NCI-H2081 treated with DMSO at 0.1 percent for 48 hours (cell line): Measurements from ENCODE around the gene LRRC36.
A peak's percentile ranks its signal among the peaks of the same experiment; 100 is the strongest.

ENCODE experiments used
- DNase-seq: peaks from one replicate; lab custom pipeline; 2025; lab: John Stamatoyannopoulos, UW

The LRRC36 gene

GRCh38 chr16:67326472-67327309 lies at the start of gene LRRC36, which contains the start of gene KCTD19:
LRRC36 (plus strand) TSS chr16:67326815; CDS start chr16:67326863, 48 bp downstream.
KCTD19 (minus strand) TSS chr16:67326741; CDS start chr16:67326707, 34 bp downstream.
- no peak for DNase-seq

- DNase-seq, result no peak
Observed at GRCh38 chr16:67277294-67277998, 49.2 kb upstream of the LRRC36 start.

DNA sequence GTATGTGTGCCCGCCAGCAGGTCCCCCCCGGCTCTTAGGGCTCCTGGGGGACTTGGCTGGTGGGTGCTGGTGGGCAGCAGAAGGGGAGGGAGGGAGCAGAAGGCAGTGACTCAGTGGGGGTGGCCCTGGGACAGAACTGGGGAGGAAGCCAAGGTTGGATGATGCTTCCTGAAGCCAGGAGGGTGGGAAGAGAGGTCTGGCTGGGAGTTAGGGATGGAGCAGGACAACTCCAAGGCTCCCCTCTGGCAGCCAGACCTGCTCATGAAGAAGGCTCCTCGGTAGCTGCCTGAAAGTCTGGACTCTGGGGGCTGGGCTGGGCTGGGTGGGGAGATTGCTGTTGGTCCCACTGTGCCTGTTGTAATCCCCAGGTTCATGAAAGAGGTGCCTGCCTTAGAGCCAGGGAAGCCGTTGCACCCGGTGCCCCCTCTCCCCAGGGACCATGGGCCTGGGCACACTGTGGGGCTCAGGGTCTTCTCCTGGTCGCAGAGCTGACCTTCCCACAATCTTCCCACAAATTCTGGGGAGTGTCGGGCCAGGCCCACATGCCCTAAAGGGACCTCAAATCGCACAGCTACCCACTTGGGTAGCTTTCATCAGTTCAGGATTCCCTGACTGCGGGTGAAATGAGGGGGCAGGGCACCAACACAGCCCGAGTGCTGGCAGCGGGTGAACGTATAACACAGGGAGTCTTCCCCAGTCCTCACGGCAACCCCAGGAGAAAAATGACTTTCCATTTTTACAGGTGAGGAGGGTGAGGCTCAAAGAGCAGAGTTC lies 48.4 kb upstream of the LRRC36 start:
- DNase-seq, result no peak

DNA sequence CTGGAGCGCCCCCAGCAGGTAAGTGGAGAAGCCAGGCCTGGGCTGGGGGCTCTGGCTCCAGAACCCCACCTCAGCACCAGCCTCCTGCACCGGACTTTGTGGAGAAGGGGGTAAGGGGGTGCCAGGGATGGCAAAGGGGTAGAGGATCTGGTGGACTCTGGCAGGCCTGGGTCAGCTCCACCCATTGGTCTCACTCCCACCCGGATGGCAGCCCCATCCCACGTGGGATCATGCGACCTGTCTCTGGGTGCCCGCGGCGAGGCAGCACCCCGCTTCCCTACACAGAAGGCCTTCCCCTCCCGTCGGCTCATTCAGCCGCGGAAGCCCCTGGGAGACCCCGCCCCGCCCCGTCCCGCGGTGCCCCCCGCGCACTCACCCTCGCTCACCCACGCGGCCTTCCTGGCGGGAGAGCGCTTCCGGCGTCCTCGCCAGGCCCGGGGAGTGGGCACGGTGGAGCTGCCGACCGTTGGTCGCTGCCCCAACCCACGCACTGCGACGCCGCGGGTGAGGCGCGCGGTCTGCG lies 47.8 kb upstream of the LRRC36 start:
- no peak for DNase-seq

DNA sequence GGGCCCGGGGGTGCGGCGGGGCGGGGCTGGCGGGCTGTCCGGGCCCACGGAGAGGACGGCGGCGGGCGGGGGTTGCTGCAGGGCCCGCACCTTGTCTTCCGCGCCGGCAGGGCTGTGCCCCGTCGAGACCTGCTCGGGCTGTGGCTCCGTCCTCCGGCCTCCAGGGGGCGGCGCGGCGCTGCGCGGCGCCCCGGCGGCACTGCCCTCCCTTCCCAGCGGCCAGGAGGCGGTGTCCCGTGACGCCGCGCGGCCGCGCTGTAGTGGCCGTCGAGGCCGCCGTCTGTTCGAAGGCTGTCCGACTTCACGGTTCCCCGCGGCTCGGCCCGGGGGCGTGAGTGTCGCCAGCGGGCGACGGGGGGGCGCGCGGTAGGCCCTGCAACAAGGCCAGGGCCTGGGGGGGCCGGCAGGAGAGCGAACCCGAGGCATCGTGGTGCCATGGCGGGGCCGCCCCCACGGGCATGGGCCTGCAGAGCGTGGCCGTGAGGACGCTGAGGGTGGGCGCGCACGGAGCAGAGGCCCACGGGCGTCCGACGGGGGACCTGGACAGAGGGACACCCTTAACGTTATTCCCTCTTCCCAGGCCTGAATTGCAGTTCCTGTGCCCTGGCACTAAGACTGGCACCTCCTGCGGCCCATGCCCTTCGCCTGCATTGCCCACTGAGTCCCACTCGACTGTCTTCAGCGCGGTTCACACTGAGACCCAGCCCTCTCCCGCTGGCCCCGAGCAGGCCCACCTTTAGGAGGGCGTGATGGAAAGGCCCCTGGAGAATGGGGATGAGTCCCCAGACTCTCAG lies 47.1 kb upstream of the LRRC36 start, which contains the start of gene PLEKHG4:
Gene PLEKHG4, plus strand, starts transcription at position 237 of the 794 bp plus-strand sequence. Its CDS starts 513 bp downstream, at position 750.
- DNase-seq, result no peak

GRCh38 chr16:67280090-67281015 lies 46.3 kb upstream of the LRRC36 start:
- DNase-seq, result no peak

DNA sequence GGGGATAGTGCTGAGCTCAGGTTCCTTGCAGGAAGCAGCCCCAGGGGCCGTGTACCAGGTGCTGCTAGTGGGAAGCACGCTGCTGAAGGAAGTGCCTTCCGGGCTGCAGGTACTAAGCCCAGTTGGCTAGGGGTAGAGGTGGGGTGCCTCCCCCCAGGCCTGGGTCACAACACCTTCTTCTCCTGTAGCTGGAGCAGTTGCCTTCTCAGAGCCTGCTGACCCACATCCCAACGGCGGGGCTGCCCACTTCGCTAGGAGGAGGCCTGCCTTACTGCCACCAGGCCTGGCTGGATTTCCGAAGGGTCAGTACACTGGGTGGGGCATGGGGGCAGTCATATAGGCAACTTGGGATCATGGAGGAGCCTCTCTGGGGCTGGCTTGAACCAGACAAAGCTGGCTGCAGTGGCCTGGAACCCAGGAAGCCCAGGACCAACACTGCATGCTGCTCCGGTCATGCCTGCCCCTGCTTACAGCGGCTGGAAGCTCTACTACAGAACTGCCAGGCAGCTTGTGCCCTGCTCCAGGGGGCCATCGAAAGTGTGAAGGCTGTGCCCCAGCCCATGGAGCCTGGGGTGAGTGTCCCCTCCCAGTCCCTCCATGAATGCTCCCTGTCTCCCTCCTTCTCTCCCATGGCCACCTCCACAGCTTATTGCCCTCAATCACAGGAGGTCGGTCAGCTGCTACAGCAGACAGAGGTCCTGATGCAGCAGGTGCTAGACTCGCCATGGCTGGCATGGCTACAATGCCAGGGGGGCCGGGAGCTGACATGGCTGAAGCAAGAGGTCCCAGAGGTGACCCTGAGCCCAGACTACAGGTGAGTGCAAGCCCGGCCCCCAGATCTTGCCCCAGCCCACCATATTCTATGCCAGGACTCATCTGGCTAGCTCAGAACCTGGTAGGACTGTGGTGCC lies 44.8 kb upstream of the LRRC36 start:
- no peak for DNase-seq

- DNase-seq, result no peak
Observed at GRCh38 chr16:67282447-67282805, 44.2 kb upstream of the LRRC36 start.

GRCh38 chr16:67283039-67283825 lies 43.4 kb upstream of the LRRC36 start:
- no peak for DNase-seq

DNA sequence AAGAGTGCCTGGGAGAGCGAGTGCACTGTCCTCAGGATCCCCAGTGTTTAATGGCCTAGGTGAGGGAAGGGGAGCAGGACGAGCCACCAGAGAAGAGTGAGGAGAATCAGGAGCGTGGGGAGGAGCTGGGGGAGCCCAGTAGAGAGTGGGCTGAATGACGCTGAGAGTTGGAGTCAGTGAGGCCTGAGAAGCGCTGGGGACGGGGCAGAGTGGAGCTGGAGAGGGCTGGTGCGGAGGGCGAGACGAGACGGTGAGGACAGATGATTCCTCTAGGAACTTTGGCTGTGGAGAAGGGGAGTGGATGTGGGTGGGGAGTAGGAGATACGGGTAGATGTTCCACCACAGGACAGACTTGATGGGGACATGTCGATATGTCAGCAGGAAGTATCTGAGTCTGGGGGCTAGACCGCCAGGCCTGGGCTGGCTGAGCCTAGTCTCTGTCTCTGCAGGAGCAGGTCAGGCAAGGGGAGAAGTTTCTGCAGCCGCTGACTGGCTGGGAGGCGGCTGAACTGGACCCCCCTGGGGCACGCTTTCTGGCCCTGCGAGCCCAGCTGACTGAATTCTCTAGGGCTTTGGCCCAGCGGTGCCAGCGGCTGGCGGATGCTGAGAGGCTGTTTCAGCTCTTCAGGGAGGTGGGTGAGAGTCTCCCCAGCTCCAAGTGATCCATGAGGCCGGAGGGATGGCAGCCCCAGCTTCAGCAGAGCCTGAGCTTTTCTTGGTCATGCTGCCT lies 42.6 kb upstream of the LRRC36 start:
- DNase-seq, result no peak

DNA sequence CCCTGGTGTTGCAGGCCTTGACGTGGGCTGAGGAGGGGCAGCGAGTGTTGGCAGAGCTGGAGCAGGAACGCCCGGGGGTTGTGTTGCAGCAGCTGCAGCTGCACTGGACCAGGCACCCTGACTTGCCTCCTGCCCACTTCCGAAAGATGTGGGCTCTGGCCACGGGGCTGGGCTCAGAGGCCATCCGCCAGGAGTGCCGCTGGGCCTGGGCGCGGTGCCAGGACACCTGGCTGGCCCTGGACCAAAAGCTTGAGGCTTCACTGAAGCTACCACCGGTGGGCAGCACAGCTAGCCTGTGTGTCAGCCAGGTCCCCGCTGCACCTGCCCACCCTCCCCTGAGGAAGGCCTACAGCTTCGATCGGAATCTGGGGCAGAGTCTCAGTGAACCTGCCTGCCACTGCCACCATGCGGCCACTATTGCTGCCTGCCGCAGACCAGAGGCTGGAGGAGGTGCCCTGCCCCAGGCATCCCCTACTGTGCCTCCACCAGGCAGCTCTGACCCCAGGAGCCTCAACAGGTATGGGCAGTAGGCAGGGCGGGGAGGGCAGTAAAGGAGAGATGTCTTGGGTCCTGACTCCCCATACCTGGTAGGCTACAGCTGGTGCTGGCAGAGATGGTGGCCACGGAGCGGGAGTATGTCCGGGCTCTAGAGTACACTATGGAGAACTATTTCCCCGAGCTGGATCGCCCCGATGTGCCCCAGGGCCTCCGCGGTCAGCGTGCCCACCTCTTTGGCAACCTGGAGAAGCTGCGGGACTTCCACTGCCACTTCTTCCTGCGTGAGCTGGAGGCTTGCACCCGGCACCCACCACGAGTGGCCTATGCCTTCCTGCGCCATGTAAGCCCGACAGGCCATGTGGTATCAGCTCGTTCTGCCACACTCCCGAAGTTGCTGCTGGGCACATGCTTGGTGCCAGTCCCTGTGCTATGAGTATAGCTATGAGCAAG lies 41.6 kb upstream of the LRRC36 start:
- peak; percentile 14 for DNase-seq

- DNase-seq, result no peak
Observed at GRCh38 chr16:67286441-67287235, 40.0 kb upstream of the LRRC36 start.

- DNase-seq, result no peak
Observed at GRCh38 chr16:67287960-67288359, 38.7 kb upstream of the LRRC36 start.

- no peak for DNase-seq
Observed at GRCh38 chr16:67291461-67291860, 35.2 kb upstream of the LRRC36 start.

- DNase-seq, result no peak
Observed at GRCh38 chr16:67294171-67294757, 32.4 kb upstream of the LRRC36 start.
